Measurements from ENCODE around the gene LCAT. TPM values are rescaled to one million over a fixed set of nuclear protein-coding genes. Genes with fewer than 3 reads are reported as not detected.

LCAT gene
- total RNA-seq, 1 donor from 2014 or later, result 16.0 TPM

GRCh38 chr16:67969254-67970039 lies 25.5 kb upstream of the LCAT start:
- intact Hi-C loops (cut with micrococcal nuclease), result loop anchor here (1.0 kb wide), 2 partner anchors 24 to 54 kb away; partner anchors contain the start of genes DDX28 and DUS2

- intact Hi-C loops (cut with micrococcal nuclease), result loop anchor here (1.0 kb wide), 7 partner anchors 15 to 406 kb away; partner anchors contain the start of genes CTCF, DDX28, DUS2 and PSKH1
These were observed 24.7 kb upstream of the LCAT start, which contains the start of gene SLC12A4 for GRCh38 chr16:67968400-67969253. SLC12A4 (minus strand) TSS chr16:67968637; CDS start chr16:67968553, 84 bp downstream.

GRCh38 chr16:67967958-67968399 lies 24.1 kb upstream of the LCAT start:
- intact Hi-C loops (cut with micrococcal nuclease), result loop anchor here (1.0 kb wide), 6 partner anchors 15 to 406 kb away; partner anchors contain the start of genes CTCF, GFOD2 and PSKH1

GRCh38 chr16:67967183-67967957 lies 23.4 kb upstream of the LCAT start:
- intact Hi-C loops (cut with micrococcal nuclease), result loop anchor here (1.0 kb wide), 1 partner anchor 248 kb away; the partner anchor contains the start of gene GFOD2

GRCh38 chr16:67966549-67967182 lies 22.7 kb upstream of the LCAT start:
- intact Hi-C loops (cut with micrococcal nuclease), result loop anchor here (1.0 kb wide), 1 partner anchor 247 kb away; the partner anchor contains the start of gene GFOD2

- intact Hi-C loops (cut with micrococcal nuclease), result no loop called here
These were observed 22.0 kb upstream of the LCAT start for GRCh38 chr16:67965668-67966548.

GRCh38 chr16:67964477-67965131 lies 20.7 kb upstream of the LCAT start:
- intact Hi-C loops (cut with micrococcal nuclease), result no loop called here

- intact Hi-C loops (cut with micrococcal nuclease), result no loop called here
These were observed 19.9 kb upstream of the LCAT start for GRCh38 chr16:67963662-67964321.

GRCh38 chr16:67963292-67963661 lies 19.4 kb upstream of the LCAT start:
- intact Hi-C loops (cut with micrococcal nuclease), result no loop called here

- intact Hi-C loops (cut with micrococcal nuclease), result no loop called here
These were observed 18.2 kb upstream of the LCAT start for GRCh38 chr16:67962135-67962534.

- intact Hi-C loops (cut with micrococcal nuclease), result no loop called here
These were observed 17.6 kb upstream of the LCAT start for GRCh38 chr16:67961551-67961957.

GRCh38 chr16:67959536-67960329 lies 15.8 kb upstream of the LCAT start:
- intact Hi-C loops (cut with micrococcal nuclease), result no loop called here

GRCh38 chr16:67957622-67958021 lies 13.7 kb upstream of the LCAT start:
- intact Hi-C loops (cut with micrococcal nuclease), result no loop called here

GRCh38 chr16:67954421-67955196 lies 10.7 kb upstream of the LCAT start:
- intact Hi-C loops (cut with micrococcal nuclease), result no loop called here

- intact Hi-C loops (cut with micrococcal nuclease), result no loop called here
These were observed 9.9 kb upstream of the LCAT start for GRCh38 chr16:67953641-67954375.

- intact Hi-C loops (cut with micrococcal nuclease), result no loop called here
These were observed 7.6 kb upstream of the LCAT start for GRCh38 chr16:67951485-67951884.

Measured in T-helper 1 cell treated with Interleukin-12 subunit alpha and Interleukin-12 subunit beta and Interleukin-4 antibody, amounts not matched to agents 30 ng/mL and 1 ng/mL, for 36 hours (primary cell).